HepG2 (cell line): ENCODE measurements around the gene TEX261. TPM values are rescaled to one million over a fixed set of nuclear protein-coding genes. Genes with fewer than 3 reads are reported as not detected.

Source experiments
- DNMT3B ChIP-seq: conservative IDR thresholded peaks from 2 replicates; pipeline ENCODE4 v1.6.1; 2016; ENCODE audit warnings: missing biosample characterization, control low read depth
- FOXA3 ChIP-seq: IDR thresholded peaks from 2 replicates; pipeline ENCODE4 v1.6.1; 2016; ENCODE audit warnings: missing genetic modification reagents, missing compliant biosample characterization
- HNF1B ChIP-seq: sonication (generic); formaldehyde crosslinking; IDR thresholded peaks from 2 replicates; pipeline ENCODE4 v1.5.1; 2020; ENCODE audit warnings: mild to moderate bottlenecking, moderate library complexity, missing genetic modification reagents
- SNAPC2 ChIP-seq: sonication (generic); formaldehyde crosslinking; IDR thresholded peaks from 2 replicates; pipeline ENCODE4 v1.8.1; 2022; ENCODE audit warnings: mild to moderate bottlenecking, missing genetic modification reagents
- SNAPC4 ChIP-seq: sonication (generic); formaldehyde crosslinking; IDR thresholded peaks from 2 replicates; pipeline ENCODE4 v1.4.0; 2020; ENCODE audit warnings: mild to moderate bottlenecking, missing genetic modification reagents
- SOX6 ChIP-seq, 2 experiments: fragments of 450-650 bp in 1 of 2; sonication (generic) in 1 of 2; formaldehyde crosslinking in 1 of 2; IDR thresholded peaks; 2 replicates each; pipeline versions ENCODE4 v1.4.0 to v1.6.1; 2017 to 2020; ENCODE audit warnings: antibody characterized with exemption in 1 of 2, mild to moderate bottlenecking in 1 of 2, missing genetic modification reagents in 1 of 2
- TCF12 ChIP-seq, 2 experiments: fragments of 450-650 bp in 1 of 2; sonication (generic) in 1 of 2; formaldehyde crosslinking in 1 of 2; IDR thresholded peaks; 2 replicates each; pipeline versions ENCODE4 v1.6.1 to v1.8.0; 2017 to 2022; ENCODE audit warnings: antibody characterized with exemption in 1 of 2, mild to moderate bottlenecking in 1 of 2, missing genetic modification reagents in 1 of 2, moderate library complexity in 1 of 2
- ZBTB34 ChIP-seq: sonication (generic); formaldehyde crosslinking; IDR thresholded peaks from 2 replicates; pipeline ENCODE4 v1.8.0; 2022; ENCODE audit warnings: mild to moderate bottlenecking, missing genetic modification reagents
- ZNF746 ChIP-seq: sonication (generic); formaldehyde crosslinking; IDR thresholded peaks from 2 replicates; pipeline ENCODE4 v1.8.0; 2022; ENCODE audit warnings: mild to moderate bottlenecking, missing genetic modification reagents
- ZNF816 ChIP-seq: sonication (generic); formaldehyde crosslinking; IDR thresholded peaks from 2 replicates; pipeline ENCODE4 v1.8.0; 2022; ENCODE audit warnings: missing genetic modification reagents, mild to moderate bottlenecking, borderline replicate concordance
- ZNF878 ChIP-seq: sonication (generic); formaldehyde crosslinking; IDR thresholded peaks from 2 replicates; pipeline ENCODE4 v1.8.1; 2023; ENCODE audit warnings: mild to moderate bottlenecking, missing genetic modification reagents, moderate library complexity
- polyA plus RNA-seq, 8 experiments: library from polyadenylated mRNA; depleted of rRNA in 3 of 8; stranded (reverse) in 7 of 8; unstranded in 1 of 8; fragments of >200 nt; fragmentation: Illumina TruSeq in 4 of 8; extraction: Trizol in 4 of 8; gene quantifications; 2 replicates each; pipeline versions ENCODE4 v1.2.1 to v1.2.3, GENCODE V29; 2011 to 2016; ENCODE audit warnings: low read depth in 4 of 8, missing spikeins in 1 of 8, mixed read lengths in 1 of 8; ENCODE audit not compliant: insufficient read depth in 1 of 8
- total RNA-seq, 5 experiments: library from RNA; depleted of rRNA; stranded (reverse); fragments of >200 nt; fragmentation: Illumina TruSeq; extraction: Trizol; gene quantifications; 2 replicates each; pipeline ENCODE4 v1.2.3, GENCODE V29; 2016; ENCODE audit warnings: low read depth in 1 of 5
- TF ChIP-seq, protein P1 (sequence below): sonication (generic); formaldehyde crosslinking; IDR thresholded peaks from 2 replicates; pipeline ENCODE4 v1.4.0; 2020; ENCODE audit warnings: missing genetic modification reagents, mild to moderate bottlenecking, borderline replicate concordance

The TEX261 gene
- total and polyA plus RNA-seq, 2 of the 13 experiments (the other 11 are each of a cell fraction or from before 2014, with no cell fraction given): 43.8 to 78.7 TPM

DNA sequence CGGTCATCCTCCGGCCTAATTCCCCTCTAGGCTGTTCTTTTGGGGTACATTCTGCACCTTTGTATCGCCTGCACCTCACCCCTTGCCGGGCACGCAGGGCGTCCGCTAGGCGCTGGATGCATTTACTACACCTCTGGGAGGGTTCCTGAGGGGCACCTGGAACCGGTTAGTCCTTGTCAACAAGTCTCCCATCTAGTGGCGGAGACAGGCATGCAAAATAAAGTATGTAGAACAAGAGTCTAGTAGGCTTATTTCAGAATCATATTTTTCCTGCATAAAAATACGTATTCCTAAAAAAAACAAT lies 705 bp upstream of the TEX261 start (continued):
- no peak for TF ChIP-seq ZBTB34 (CRISPR knock-in tag)
- TF ChIP-seq SNAPC2 (CRISPR knock-in tag): no peak
- TF ChIP-seq ZNF878: no peak
- TF ChIP-seq FOXA3 (CRISPR knock-in tag): peak; percentile 64
- TF ChIP-seq, protein P1, sequence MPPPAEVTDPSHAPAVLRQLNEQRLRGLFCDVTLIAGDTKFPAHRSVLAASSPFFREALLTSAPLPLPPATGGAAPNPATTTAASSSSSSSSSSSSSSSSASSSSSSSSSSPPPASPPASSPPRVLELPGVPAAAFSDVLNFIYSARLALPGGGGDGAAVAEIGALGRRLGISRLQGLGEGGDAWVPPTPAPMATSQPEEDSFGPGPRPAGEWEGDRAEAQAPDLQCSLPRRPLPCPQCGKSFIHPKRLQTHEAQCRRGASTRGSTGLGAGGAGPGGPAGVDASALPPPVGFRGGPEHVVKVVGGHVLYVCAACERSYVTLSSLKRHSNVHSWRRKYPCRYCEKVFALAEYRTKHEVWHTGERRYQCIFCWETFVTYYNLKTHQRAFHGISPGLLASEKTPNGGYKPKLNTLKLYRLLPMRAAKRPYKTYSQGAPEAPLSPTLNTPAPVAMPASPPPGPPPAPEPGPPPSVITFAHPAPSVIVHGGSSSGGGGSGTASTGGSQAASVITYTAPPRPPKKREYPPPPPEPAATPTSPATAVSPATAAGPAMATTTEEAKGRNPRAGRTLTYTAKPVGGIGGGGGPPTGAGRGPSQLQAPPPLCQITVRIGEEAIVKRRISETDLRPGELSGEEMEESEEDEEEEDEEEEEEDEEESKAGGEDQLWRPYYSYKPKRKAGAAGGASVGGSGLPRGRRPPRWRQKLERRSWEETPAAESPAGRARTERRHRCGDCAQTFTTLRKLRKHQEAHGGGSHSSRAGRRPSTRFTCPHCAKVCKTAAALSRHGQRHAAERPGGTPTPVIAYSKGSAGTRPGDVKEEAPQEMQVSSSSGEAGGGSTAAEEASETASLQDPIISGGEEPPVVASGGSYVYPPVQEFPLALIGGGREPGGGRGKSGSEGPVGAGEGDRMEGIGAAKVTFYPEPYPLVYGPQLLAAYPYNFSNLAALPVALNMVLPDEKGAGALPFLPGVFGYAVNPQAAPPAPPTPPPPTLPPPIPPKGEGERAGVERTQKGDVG: no peak
- no peak for TF ChIP-seq SOX6 (IDR thresholded peaks at IDR 0.05)
- TF ChIP-seq SOX6 (CRISPR knock-in tag; IDR thresholded peaks at IDR 0.05): no peak; the same call in 1 of the 2 replicates
- TF ChIP-seq HNF1B: no peak
- TF ChIP-seq TCF12 (IDR thresholded peaks at IDR 0.05): no peak
- 0 out of 2 replicates have a peak, but pooled peaks have one; percentile 7 for TF ChIP-seq TCF12 (CRISPR knock-in tag; IDR thresholded peaks at IDR 0.05)
- TF ChIP-seq ZNF816 (CRISPR knock-in tag): no peak
- no peak for TF ChIP-seq SNAPC4
- TF ChIP-seq ZNF746: no peak
- no peak for TF ChIP-seq DNMT3B (CRISPR knock-in tag)
